Spleen (tissue), 11 donors: ENCODE data around the gene ZMYND19. TPM values are rescaled to one million over a fixed set of nuclear protein-coding genes. Genes with fewer than 3 reads are reported as not detected.
"Not testable (repeated sequence)": the region's sequence is repeated elsewhere in the genome, so short reads cannot be mapped to it uniquely, and the experiment has no call there.

ENCODE experiments used
- DNase-seq: peaks from one replicate; pipeline ENCODE4 v3.0.0-alpha.2; 2020
- H3K27ac ChIP-seq, 8 donors: fragments of 200-600 bp; sonication (generic) in 7 of 8; 1 replicate in 4 of 8; 2 replicates in 4 of 8; pipeline versions ENCODE4 v1.5.0 to v1.8.0; 2016 to 2021; ENCODE audit warnings: inconsistent platforms in 4 of 8, mild to moderate bottlenecking in 4 of 8, moderate library complexity in 1 of 8
- H3K27me3 ChIP-seq, 7 donors: fragments of 200-600 bp; sonication (generic) in 6 of 7; replicated peaks in 1 of 7; 1 replicate in 4 of 7; 2 replicates in 3 of 7; pipeline versions ENCODE4 v1.5.0 to v1.8.0; 2016 to 2021; ENCODE audit warnings: inconsistent platforms in 3 of 7, mild to moderate bottlenecking in 1 of 7
- H3K36me3 ChIP-seq, 6 donors: fragments of 200-600 bp; sonication (generic) in 5 of 6; 1 replicate in 4 of 6; 2 replicates in 2 of 6; pipeline versions ENCODE4 v1.5.0 to v1.8.0; 2016 to 2021; ENCODE audit warnings: inconsistent platforms in 2 of 6
- H3K4me1 ChIP-seq, 6 donors: fragments of 200-600 bp; sonication (generic) in 5 of 6; 1 replicate in 3 of 6; 2 replicates in 3 of 6; pipeline versions ENCODE4 v1.5.0 to v1.8.0; 2016 to 2021; ENCODE audit warnings: inconsistent platforms in 3 of 6
- H3K4me3 ChIP-seq, 8 donors: fragments of 200-600 bp; sonication (generic) in 7 of 8; 1 replicate in 4 of 8; 2 replicates in 4 of 8; pipeline versions ENCODE4 v1.5.0 to v1.8.0; 2016 to 2021; ENCODE audit warnings: inconsistent platforms in 4 of 8, mild to moderate bottlenecking in 4 of 8, moderate library complexity in 2 of 8
- H3K9me3 ChIP-seq, 8 donors: fragments of 200-600 bp; sonication (generic) in 7 of 8; 1 replicate in 4 of 8; 2 replicates in 4 of 8; pipeline versions ENCODE4 v1.5.0 to v1.8.0; 2016 to 2021; ENCODE audit warnings: inconsistent platforms in 4 of 8
- POLR2A ChIP-seq, 3 donors: fragments of 450-650 bp; IDR thresholded peaks; one replicate each; pipeline ENCODE4 v1.5.1; 2017; ENCODE audit warnings: antibody characterized with exemption in 3 of 3, mild to moderate bottlenecking in 1 of 3
- POLR2AphosphoS5 ChIP-seq, 3 donors: sonication (generic); formaldehyde crosslinking; IDR thresholded peaks; one replicate each; pipeline ENCODE4 v1.5.1; 2017; ENCODE audit warnings: antibody characterized with exemption in 3 of 3
- WGBS, 5 donors: extraction: QIAGEN DNeasy Blood & Tissue Kit in 3 of 5; methylation state at CpG; one replicate each; pipeline versions ENCODE4 v1.1.5 to v1.1.7; 2013 to 2018; 5-methylcytosine and 5-hydroxymethylcytosine counted together
- intact Hi-C: fragments of 100-400 bp; cut with DNase I; formaldehyde crosslinking; loops from one replicate; pipeline ENCODE4 v1.15.0; 2023; ENCODE audit warnings: low total_unique reads
- polyA plus RNA-seq, 3 donors: library from polyadenylated mRNA; stranded (reverse); fragments of 200-250 nt; gene quantifications; one replicate each; pipeline ENCODE4 v1.2.1, GENCODE V29; 2013
- total RNA-seq, 7 donors: library from RNA; depleted of rRNA in 3 of 7; stranded (reverse); fragments of >200 nt in 3 of 7; fragmentation: NEBNext Ultra II Directional in 4 of 7; extraction: Animal tissue kit (Norgen Biotek cat#: 25700) in 4 of 7; gene quantifications; one replicate each; pipeline versions ENCODE4 v1.1.0 to v1.2.1, GENCODE V29; 2016 to 2021
- TF ChIP-seq, protein P1 (sequence below), 11 experiments: fragments of 200-600 bp in 7 of 11; fragments of 450-650 bp in 4 of 11; sonication (generic) in 4 of 11; IDR thresholded peaks in 8 of 11; conservative IDR thresholded peaks in 3 of 11; 1 replicate in 7 of 11; 2 replicates in 4 of 11; pipeline versions ENCODE4 v1.4.0 to v1.8.0; 2016 to 2021; ENCODE audit warnings: antibody characterized with exemption in 11 of 11, inconsistent platforms in 4 of 11, mild to moderate bottlenecking in 1 of 11
- donor health status: healthy with polysubstance abuse.
- donor health status: DM: no; HTN: no; CAD: no; lungs with moderate emphysema.
- donor health status: DM: no; HTN: no; CAD: no.
- donor health status: Bipolar disorder and iron deficiency.
- donor health status: healthy.
- donor health status: DM: no; HTN: no; CAD: no.
- donor health status: DM: yes; HTN: yes; CAD: no.

The ZMYND19 gene
- total and polyA plus RNA-seq, 10 donors = 12.7 to 24.1 (median 16.3) TPM

DNA sequence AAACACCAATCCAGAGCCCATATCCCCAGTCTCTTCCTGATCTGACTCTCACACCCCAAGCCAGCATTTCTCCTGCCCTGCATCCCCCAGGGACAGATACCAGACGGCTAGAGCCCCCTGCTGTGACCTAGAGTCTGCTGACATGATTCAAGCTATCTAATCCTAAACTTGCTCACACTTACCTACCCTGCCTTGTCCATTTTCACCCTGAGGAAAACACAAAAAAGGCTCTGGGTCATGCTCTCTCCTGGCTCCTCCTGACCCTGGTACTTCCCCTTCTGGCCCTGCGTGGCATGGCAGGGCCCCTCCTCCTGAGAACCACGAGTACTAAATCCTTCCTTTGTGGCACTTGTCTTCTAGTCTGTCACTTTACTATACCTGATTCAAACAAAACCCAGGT lies 12.3 kb upstream of the ZMYND19 start:
- H3K4me1 ChIP-seq = peaks cover 14 to 47% (median 31%) of the 10 kb centered on the region in 6 donors
- TF ChIP-seq, protein P1, sequence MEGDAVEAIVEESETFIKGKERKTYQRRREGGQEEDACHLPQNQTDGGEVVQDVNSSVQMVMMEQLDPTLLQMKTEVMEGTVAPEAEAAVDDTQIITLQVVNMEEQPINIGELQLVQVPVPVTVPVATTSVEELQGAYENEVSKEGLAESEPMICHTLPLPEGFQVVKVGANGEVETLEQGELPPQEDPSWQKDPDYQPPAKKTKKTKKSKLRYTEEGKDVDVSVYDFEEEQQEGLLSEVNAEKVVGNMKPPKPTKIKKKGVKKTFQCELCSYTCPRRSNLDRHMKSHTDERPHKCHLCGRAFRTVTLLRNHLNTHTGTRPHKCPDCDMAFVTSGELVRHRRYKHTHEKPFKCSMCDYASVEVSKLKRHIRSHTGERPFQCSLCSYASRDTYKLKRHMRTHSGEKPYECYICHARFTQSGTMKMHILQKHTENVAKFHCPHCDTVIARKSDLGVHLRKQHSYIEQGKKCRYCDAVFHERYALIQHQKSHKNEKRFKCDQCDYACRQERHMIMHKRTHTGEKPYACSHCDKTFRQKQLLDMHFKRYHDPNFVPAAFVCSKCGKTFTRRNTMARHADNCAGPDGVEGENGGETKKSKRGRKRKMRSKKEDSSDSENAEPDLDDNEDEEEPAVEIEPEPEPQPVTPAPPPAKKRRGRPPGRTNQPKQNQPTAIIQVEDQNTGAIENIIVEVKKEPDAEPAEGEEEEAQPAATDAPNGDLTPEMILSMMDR (IDR thresholded peaks at IDR 0.05 in 8 of 11, conservative IDR thresholded peaks at IDR 0.05 in 3 of 11) = peak in 2 of 11 experiments; percentile 14 to 16
- TF ChIP-seq POLR2AphosphoS5 (IDR thresholded peaks at IDR 0.05) (no peak), POLR2A (IDR thresholded peaks at IDR 0.05) (no peak)
- H3K36me3 ChIP-seq = no peaks in the 10 kb centered on the region
- no peaks in the 10 kb centered on the region for H3K27me3 ChIP-seq
- WGBS, 5 donors = 6 to 14% (median 11%) methylated on average over 3 of the region's 3 CpGs
- no peaks in the 10 kb centered on the region for H3K9me3 ChIP-seq
- DNase-seq = no peak
- H3K4me3 ChIP-seq = no peak overlapping the region
- intact Hi-C loops = no loop called here
- peak overlapping the region in 1 of 8 donors; percentile 21 for H3K27ac ChIP-seq

- Histone ChIP-seq H3K9me3 (no peaks in the 10 kb centered on the region), H3K4me3 (no peak overlapping the region), H3K4me1 (peaks cover 0 to 20% (median 7%) of the 10 kb centered on the region in 6 donors), H3K36me3 (no peaks in the 10 kb centered on the region), H3K27me3 (no peaks in the 10 kb centered on the region), H3K27ac (peak overlapping the region in 2 of 8 donors; percentile 11 to 46)
- TF ChIP-seq, protein P1 (IDR thresholded peaks at IDR 0.05 in 8 of 11, conservative IDR thresholded peaks at IDR 0.05 in 3 of 11) = no peak
- TF ChIP-seq POLR2AphosphoS5 (IDR thresholded peaks at IDR 0.05) (no peak), POLR2A (IDR thresholded peaks at IDR 0.05) (no peak)
- intact Hi-C loops = no loop called here
- no peak for DNase-seq
- WGBS, 5 donors = 77 to 85% (median 81%) methylated on average over 8 of the region's 8 CpGs
These were observed 8.6 kb upstream of the ZMYND19 start for GRCh38 chr9:137598943-137599342.

- WGBS, 5 donors = 90 to 98% (median 92%) methylated on average over 7 of the region's 7 CpGs
- DNase-seq, H3K9me3 ChIP-seq, H3K27me3 ChIP-seq, intact Hi-C loops, H3K36me3 ChIP-seq, H3K4me3 ChIP-seq, H3K27ac ChIP-seq: not testable (repeated sequence)
- H3K4me1 ChIP-seq = peaks cover 0 to 17% (median 5%) of the 10 kb centered on the region in 6 donors
These were observed 6.3 kb upstream of the ZMYND19 start for GRCh38 chr9:137596577-137596976.

- Histone ChIP-seq H3K4me1 (peaks cover 6 to 43% (median 24%) of the 10 kb centered on the region in 6 donors), H3K4me3 (no peak overlapping the region), H3K27me3 (no peaks in the 10 kb centered on the region), H3K9me3 (no peaks in the 10 kb centered on the region), H3K36me3 (peaks cover 0 to 4% (median 2%) of the 10 kb centered on the region in 6 donors), H3K27ac (no peak overlapping the region)
- WGBS, 5 donors = 84 to 89% (median 86%) methylated on average over 12 of the region's 12 CpGs
- intact Hi-C loops = no loop called here
- TF ChIP-seq POLR2AphosphoS5 (IDR thresholded peaks at IDR 0.05) = no peak
- TF ChIP-seq POLR2A (IDR thresholded peaks at IDR 0.05) = no peak
- TF ChIP-seq, protein P1 (IDR thresholded peaks at IDR 0.05 in 8 of 11, conservative IDR thresholded peaks at IDR 0.05 in 3 of 11) = no peak
- DNase-seq = no peak
These were observed 2.9 kb upstream of the ZMYND19 start for GRCh38 chr9:137593176-137593575.

- 59 to 81% (median 64%) methylated on average over 6 to 7 of the region's 7 CpGs for WGBS, 5 donors
- Histone ChIP-seq H3K4me3 (no peak overlapping the region), H3K4me1 (peaks cover 6 to 47% (median 26%) of the 10 kb centered on the region in 6 donors), H3K27ac (no peak overlapping the region), H3K36me3 (peaks cover 0 to 8% (median 6%) of the 10 kb centered on the region in 6 donors), H3K9me3 (no peaks in the 10 kb centered on the region), H3K27me3 (no peaks in the 10 kb centered on the region)
- TF ChIP-seq POLR2A (IDR thresholded peaks at IDR 0.05) = no peak
- TF ChIP-seq, protein P1 (IDR thresholded peaks at IDR 0.05 in 8 of 11, conservative IDR thresholded peaks at IDR 0.05 in 3 of 11) = no peak
- no peak for TF ChIP-seq POLR2AphosphoS5 (IDR thresholded peaks at IDR 0.05)
- no peak for DNase-seq
- intact Hi-C loops = no loop called here
These were observed 2.5 kb upstream of the ZMYND19 start for GRCh38 chr9:137592767-137593166.
